ENCODE measurements around the gene UGT2A1. TPM values are rescaled to one million over a fixed set of nuclear protein-coding genes. Genes with fewer than 3 reads are reported as not detected.

Gene UGT2A1
- total and polyA plus RNA-seq, 2 of the 4 experiments (the other 2 are of a cell fraction): not detected

DNA sequence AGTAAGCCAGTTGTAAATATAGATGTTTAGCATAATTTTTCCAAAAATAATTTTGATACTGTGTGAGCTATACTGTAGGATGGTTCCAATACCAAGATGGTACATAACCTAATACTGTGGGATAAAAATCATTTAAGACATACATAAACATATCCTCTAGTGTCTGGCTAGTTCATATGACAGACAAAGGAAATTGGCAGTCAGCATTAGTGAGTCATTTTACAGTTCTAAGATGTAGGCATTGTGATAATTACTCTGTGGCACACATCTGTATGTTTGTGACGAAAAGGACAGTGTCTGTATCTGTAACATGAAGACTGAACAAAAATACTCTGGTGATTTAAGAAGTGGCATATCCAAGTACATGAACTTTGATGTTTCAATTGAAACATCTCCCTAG lies 63.2 kb downstream of the UGT2A1 start:
- ChIA-PET POLR2A (ENCODE audit: unreplicated experiment) (no interaction called here), CTCF (no interaction called here)
- no peaks in the 10 kb centered on the region for H4K20me1 ChIP-seq (ENCODE audit: insufficient read depth, low read length)
- no peak overlapping the region for H3K4me2 ChIP-seq (ENCODE audit: low read depth, low read length)
- no peak overlapping the region for H2BK15ac ChIP-seq (ENCODE audit: low read depth, low read length)
- no peak overlapping the region for H3K4me3 ChIP-seq (ENCODE audit: insufficient read depth, low read depth, low read length)
- no peak overlapping the region for H2BK120ac ChIP-seq (ENCODE audit: low read depth, low read length)
- TF ChIP-seq SMC3 (IDR thresholded peaks at IDR 0.05; ENCODE audit: low read depth, low read length) (no peak), POLR2A (IDR thresholded peaks at IDR 0.05; ENCODE audit: low read depth, low read length) (no peak), MAZ (IDR thresholded peaks at IDR 0.05; ENCODE audit: borderline replicate concordance, low read depth, low read length) (no peak), NFE2L2 (IDR thresholded peaks at IDR 0.05; ENCODE audit: low read depth, low read length) (no peak), RFX5 (IDR thresholded peaks at IDR 0.05; ENCODE audit: low read depth, low read length) (no peak), RCOR1 (IDR thresholded peaks at IDR 0.05; ENCODE audit: insufficient replicate concordance, low read length) (no peak), BHLHE40 (IDR thresholded peaks at IDR 0.05; ENCODE audit: low read depth, low read length) (no peak), RAD21 (IDR thresholded peaks at IDR 0.05; ENCODE audit: low read length) (no peak), MXI1 (IDR thresholded peaks at IDR 0.05; ENCODE audit: borderline replicate concordance, low read depth, low read length) (no peak), FOS (IDR thresholded peaks at IDR 0.05; ENCODE audit: low read depth, low read length) (no peak), CEBPB (IDR thresholded peaks at IDR 0.05; ENCODE audit: low read depth, low read length) (no peak), CHD1 (IDR thresholded peaks at IDR 0.05; ENCODE audit: low read depth, low read length) (no peak), MAFK (IDR thresholded peaks at IDR 0.05; ENCODE audit: low read depth, low read length) (no peak)
- TF ChIP-seq, protein P1, sequence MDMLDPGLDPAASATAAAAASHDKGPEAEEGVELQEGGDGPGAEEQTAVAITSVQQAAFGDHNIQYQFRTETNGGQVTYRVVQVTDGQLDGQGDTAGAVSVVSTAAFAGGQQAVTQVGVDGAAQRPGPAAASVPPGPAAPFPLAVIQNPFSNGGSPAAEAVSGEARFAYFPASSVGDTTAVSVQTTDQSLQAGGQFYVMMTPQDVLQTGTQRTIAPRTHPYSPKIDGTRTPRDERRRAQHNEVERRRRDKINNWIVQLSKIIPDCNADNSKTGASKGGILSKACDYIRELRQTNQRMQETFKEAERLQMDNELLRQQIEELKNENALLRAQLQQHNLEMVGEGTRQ (IDR thresholded peaks at IDR 0.05; ENCODE audit: low read depth, low read length): no peak
- TF ChIP-seq, protein P2, sequence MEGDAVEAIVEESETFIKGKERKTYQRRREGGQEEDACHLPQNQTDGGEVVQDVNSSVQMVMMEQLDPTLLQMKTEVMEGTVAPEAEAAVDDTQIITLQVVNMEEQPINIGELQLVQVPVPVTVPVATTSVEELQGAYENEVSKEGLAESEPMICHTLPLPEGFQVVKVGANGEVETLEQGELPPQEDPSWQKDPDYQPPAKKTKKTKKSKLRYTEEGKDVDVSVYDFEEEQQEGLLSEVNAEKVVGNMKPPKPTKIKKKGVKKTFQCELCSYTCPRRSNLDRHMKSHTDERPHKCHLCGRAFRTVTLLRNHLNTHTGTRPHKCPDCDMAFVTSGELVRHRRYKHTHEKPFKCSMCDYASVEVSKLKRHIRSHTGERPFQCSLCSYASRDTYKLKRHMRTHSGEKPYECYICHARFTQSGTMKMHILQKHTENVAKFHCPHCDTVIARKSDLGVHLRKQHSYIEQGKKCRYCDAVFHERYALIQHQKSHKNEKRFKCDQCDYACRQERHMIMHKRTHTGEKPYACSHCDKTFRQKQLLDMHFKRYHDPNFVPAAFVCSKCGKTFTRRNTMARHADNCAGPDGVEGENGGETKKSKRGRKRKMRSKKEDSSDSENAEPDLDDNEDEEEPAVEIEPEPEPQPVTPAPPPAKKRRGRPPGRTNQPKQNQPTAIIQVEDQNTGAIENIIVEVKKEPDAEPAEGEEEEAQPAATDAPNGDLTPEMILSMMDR (conservative IDR thresholded peaks at IDR 0.05; ENCODE audit: low read depth, low read length): no peak
- TF ChIP-seq, protein P3, sequence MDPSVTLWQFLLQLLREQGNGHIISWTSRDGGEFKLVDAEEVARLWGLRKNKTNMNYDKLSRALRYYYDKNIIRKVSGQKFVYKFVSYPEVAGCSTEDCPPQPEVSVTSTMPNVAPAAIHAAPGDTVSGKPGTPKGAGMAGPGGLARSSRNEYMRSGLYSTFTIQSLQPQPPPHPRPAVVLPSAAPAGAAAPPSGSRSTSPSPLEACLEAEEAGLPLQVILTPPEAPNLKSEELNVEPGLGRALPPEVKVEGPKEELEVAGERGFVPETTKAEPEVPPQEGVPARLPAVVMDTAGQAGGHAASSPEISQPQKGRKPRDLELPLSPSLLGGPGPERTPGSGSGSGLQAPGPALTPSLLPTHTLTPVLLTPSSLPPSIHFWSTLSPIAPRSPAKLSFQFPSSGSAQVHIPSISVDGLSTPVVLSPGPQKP (IDR thresholded peaks at IDR 0.05; ENCODE audit: borderline replicate concordance, low read depth, low read length): no peak
- no peak overlapping the region for H2BK20ac ChIP-seq (ENCODE audit: low read depth, low read length)
- dilution Hi-C loops (cut with HindIII; ENCODE audit: low sequenced_read_pairs, unreplicated experiment): no loop called here
- H3K23ac ChIP-seq (ENCODE audit: low read depth, low read length): no peak overlapping the region
- H3K4ac ChIP-seq (ENCODE audit: low read depth, low read length): no peak overlapping the region
- H4K5ac ChIP-seq (ENCODE audit: low read depth, low read length): no peak overlapping the region
- in situ Hi-C loops (cut with MboI; ENCODE audit: low sequenced_read_pairs): no loop called here
- H3K9ac ChIP-seq (ENCODE audit: low read depth, low read length): no peak overlapping the region
- no peak overlapping the region for H3K27ac ChIP-seq (ENCODE audit: insufficient read depth, low read length)
- H2AK5ac ChIP-seq (ENCODE audit: low read depth, low read length): no peak overlapping the region
- H3K36me3 ChIP-seq (ENCODE audit: control insufficient read depth, insufficient read depth, low read length): no peaks in the 10 kb centered on the region
- no peaks in the 10 kb centered on the region for H3K79me1 ChIP-seq (ENCODE audit: low read depth in 1 of 2, low read length in 2 of 2)
- H3K56ac ChIP-seq (ENCODE audit: extremely low read depth, insufficient read depth, low read length): no peak overlapping the region
- no peak overlapping the region for H3K18ac ChIP-seq (ENCODE audit: low read depth, low read length)
- H2AFZ ChIP-seq (replicated peaks; ENCODE audit: low read length, poor library complexity): no peak overlapping the region
- H4K91ac ChIP-seq (ENCODE audit: insufficient read depth, low read depth, low read length): no peak overlapping the region
- no peak overlapping the region for H2BK5ac ChIP-seq (ENCODE audit: low read depth, low read length, poor library complexity, severe bottlenecking)
- ATAC-seq (ENCODE audit: low read depth) (no peak), DNase-seq (no peak)
- H3K27me3 ChIP-seq (ENCODE audit: control insufficient read depth, insufficient read depth, low read length): no peaks in the 10 kb centered on the region
- no peaks in the 10 kb centered on the region for H3K4me1 ChIP-seq (ENCODE audit: control insufficient read depth, insufficient read depth, low read length)
- no peaks in the 10 kb centered on the region for H3K9me1 ChIP-seq (ENCODE audit: insufficient read depth, low read length)
- WGBS, 2 experiments (ENCODE audit: extremely low coverage in 2 of 2, insufficient read length in 1 of 2): no CpG with 5 or more reads among the region's 1 CpG
- H3K9me3 ChIP-seq (ENCODE audit: control insufficient read depth, insufficient read depth, low read length): no peaks in the 10 kb centered on the region
- BruUV-seq (replicated peaks): no TSS peak
- intact Hi-C loops (cut with micrococcal nuclease): no loop called here
- H2AK9ac ChIP-seq (replicated peaks; ENCODE audit: low read depth, low read length, poor library complexity): no peak overlapping the region
- H3K14ac ChIP-seq (replicated peaks; ENCODE audit: low read depth, low read length): no peak overlapping the region
- no peak overlapping the region for H4K8ac ChIP-seq (ENCODE audit: low read depth in 2 of 2, low read length in 2 of 2)
